Loucy (cell line): ENCODE results near the gene CACNG6.
"Not testable (repeated sequence)": the region's sequence is repeated elsewhere in the genome, so short reads cannot be mapped to it uniquely, and the experiment has no call there.

Experiments
- H2AFZ ChIP-seq: fragments of 200-600 bp; sonication (generic); 2 replicates; pipeline ENCODE4 v1.6.0; 2016; ENCODE audit warnings: antibody characterized with exemption, mild to moderate bottlenecking, low read length, moderate library complexity
- H3F3A ChIP-seq: fragments of 200-600 bp; 2 replicates; pipeline ENCODE4 v1.6.0; 2016; ENCODE audit warnings: antibody characterized with exemption, low read depth, mild to moderate bottlenecking
- H3K27me3 ChIP-seq: fragments of 200-600 bp; sonication (generic); 2 replicates; pipeline ENCODE4 v1.6.1; 2014; ENCODE audit warnings: low read length, mild to moderate bottlenecking; ENCODE audit not compliant: insufficient read depth, poor library complexity, severe bottlenecking
- H3K36me3 ChIP-seq: fragments of 200-600 bp; sonication (generic); 2 replicates; pipeline ENCODE4 v1.6.1; 2016; ENCODE audit warnings: low read length; ENCODE audit not compliant: insufficient read depth
- H3K4me1 ChIP-seq: fragments of 200-600 bp; sonication (generic); 2 replicates; pipeline ENCODE4 v1.5.1; 2014; ENCODE audit warnings: low read length, mild to moderate bottlenecking; ENCODE audit not compliant: insufficient read depth, poor library complexity, severe bottlenecking
- H3K4me2 ChIP-seq: fragments of 200-600 bp; sonication (generic); 2 replicates; pipeline ENCODE4 v1.6.0; 2014; ENCODE audit warnings: antibody characterized with exemption, low read length, low read depth, mild to moderate bottlenecking; ENCODE audit not compliant: poor library complexity, severe bottlenecking
- H3K4me3 ChIP-seq: fragments of 200-600 bp; sonication (generic); 2 replicates; pipeline ENCODE4 v1.5.1; 2014; ENCODE audit warnings: low read length, mild to moderate bottlenecking, mixed read lengths; ENCODE audit not compliant: poor library complexity, severe bottlenecking
- H3K79me2 ChIP-seq: fragments of 200-600 bp; sonication (generic); 2 replicates; pipeline ENCODE4 v1.6.1; 2014; ENCODE audit warnings: low read length; ENCODE audit not compliant: insufficient read depth
- H3K9ac ChIP-seq: fragments of 200-600 bp; sonication (generic); 2 replicates; pipeline ENCODE4 v1.6.0; 2014; ENCODE audit warnings: mild to moderate bottlenecking, low read depth, low read length, moderate library complexity; ENCODE audit not compliant: poor library complexity, severe bottlenecking
- H3K9me2 ChIP-seq: fragments of 200-600 bp; sonication (generic); replicated peaks from 2 replicates; pipeline ENCODE4 v1.6.1; 2016; ENCODE audit warnings: low read depth, low read length, mixed read lengths
- H3K9me3 ChIP-seq: fragments of 200-600 bp; sonication (generic); 2 replicates; pipeline ENCODE4 v1.6.1; 2014; ENCODE audit warnings: mild to moderate bottlenecking, antibody characterized with exemption, low read length, low read depth; ENCODE audit not compliant: insufficient read depth
- H4K20me1 ChIP-seq: fragments of 200-600 bp; sonication (generic); 2 replicates; pipeline ENCODE4 v1.6.0; 2014; ENCODE audit warnings: antibody characterized with exemption, low read length, mild to moderate bottlenecking; ENCODE audit not compliant: insufficient read depth, poor library complexity, severe bottlenecking
- EZH2phosphoT487 ChIP-seq: fragments of 200-600 bp; IDR thresholded peaks from 2 replicates; pipeline ENCODE4 v1.6.1; 2018; ENCODE audit warnings: antibody characterized with exemption, mild to moderate bottlenecking, moderate library complexity, borderline replicate concordance
- TF ChIP-seq, protein P1 (sequence below): fragments of 200-600 bp; sonication (generic); conservative IDR thresholded peaks from 2 replicates; pipeline ENCODE4 v1.5.1; 2014; ENCODE audit warnings: mild to moderate bottlenecking, antibody characterized with exemption, low read length

Gene CACNG6

DNA sequence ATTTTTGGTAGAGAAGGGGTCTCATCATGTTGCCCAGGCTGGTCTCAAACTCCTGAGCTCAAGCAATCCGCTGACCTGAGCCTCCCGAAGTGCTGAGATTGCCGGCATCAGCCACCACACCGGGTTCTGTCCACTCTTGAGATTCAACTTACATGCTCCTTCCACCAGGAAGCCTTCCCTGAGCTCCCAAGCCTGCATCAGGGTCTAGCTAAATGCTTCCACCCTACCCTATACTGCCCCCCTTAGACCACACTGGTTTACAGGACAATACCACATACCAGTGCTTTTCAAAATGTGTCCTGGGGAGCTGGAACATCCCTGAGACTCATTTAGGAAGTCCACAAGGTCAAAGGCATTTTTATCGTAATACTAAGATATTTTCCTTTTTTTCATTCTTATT is 43.8 kb upstream of the CACNG6 start:
- Histone ChIP-seq H3K79me2 (no peaks in the 10 kb centered on the region), H3K27me3 (no peaks in the 10 kb centered on the region)

GRCh38 chr19:53948611-53949010 is 42.8 kb upstream of the CACNG6 start:
- H3F3A ChIP-seq, H3K4me2 ChIP-seq, H3K79me2 ChIP-seq, H3K27me3 ChIP-seq, H2AFZ ChIP-seq, H3K9me3 ChIP-seq, H4K20me1 ChIP-seq, H3K36me3 ChIP-seq, H3K9ac ChIP-seq, H3K9me2 ChIP-seq, H3K4me1 ChIP-seq, H3K4me3 ChIP-seq: not testable (repeated sequence)

More for the DNA sequence above, 43.8 kb upstream of the CACNG6 start:
- H3K36me3 ChIP-seq, result no peaks in the 10 kb centered on the region
- no peak overlapping the region for H2AFZ ChIP-seq
- no peak overlapping the region for H3K4me2 ChIP-seq
- no peak overlapping the region for H3K4me3 ChIP-seq
- H4K20me1 ChIP-seq, result no peaks in the 10 kb centered on the region
- H3K4me1 ChIP-seq, result no peaks in the 10 kb centered on the region
- H3K9me3 ChIP-seq, result no peaks in the 10 kb centered on the region
- H3K9me2 ChIP-seq, result no peaks in the 10 kb centered on the region
- TF ChIP-seq, protein P1, sequence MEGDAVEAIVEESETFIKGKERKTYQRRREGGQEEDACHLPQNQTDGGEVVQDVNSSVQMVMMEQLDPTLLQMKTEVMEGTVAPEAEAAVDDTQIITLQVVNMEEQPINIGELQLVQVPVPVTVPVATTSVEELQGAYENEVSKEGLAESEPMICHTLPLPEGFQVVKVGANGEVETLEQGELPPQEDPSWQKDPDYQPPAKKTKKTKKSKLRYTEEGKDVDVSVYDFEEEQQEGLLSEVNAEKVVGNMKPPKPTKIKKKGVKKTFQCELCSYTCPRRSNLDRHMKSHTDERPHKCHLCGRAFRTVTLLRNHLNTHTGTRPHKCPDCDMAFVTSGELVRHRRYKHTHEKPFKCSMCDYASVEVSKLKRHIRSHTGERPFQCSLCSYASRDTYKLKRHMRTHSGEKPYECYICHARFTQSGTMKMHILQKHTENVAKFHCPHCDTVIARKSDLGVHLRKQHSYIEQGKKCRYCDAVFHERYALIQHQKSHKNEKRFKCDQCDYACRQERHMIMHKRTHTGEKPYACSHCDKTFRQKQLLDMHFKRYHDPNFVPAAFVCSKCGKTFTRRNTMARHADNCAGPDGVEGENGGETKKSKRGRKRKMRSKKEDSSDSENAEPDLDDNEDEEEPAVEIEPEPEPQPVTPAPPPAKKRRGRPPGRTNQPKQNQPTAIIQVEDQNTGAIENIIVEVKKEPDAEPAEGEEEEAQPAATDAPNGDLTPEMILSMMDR, result peak; percentile 41
- no peak for TF ChIP-seq EZH2phosphoT487
- no peaks in the 10 kb centered on the region for H3F3A ChIP-seq
- no peak overlapping the region for H3K9ac ChIP-seq

- Histone ChIP-seq H3K27me3 (no peaks in the 10 kb centered on the region), H3K36me3 (no peaks in the 10 kb centered on the region), H2AFZ (no peak overlapping the region), H3K4me1 (no peaks in the 10 kb centered on the region), H3K9me2 (no peaks in the 10 kb centered on the region), H4K20me1 (no peaks in the 10 kb centered on the region), H3K4me2 (no peak overlapping the region), H3K4me3 (no peak overlapping the region), H3K9me3 (no peaks in the 10 kb centered on the region), H3K79me2 (no peaks in the 10 kb centered on the region), H3F3A (no peaks in the 10 kb centered on the region), H3K9ac (no peak overlapping the region)
- no peak for TF ChIP-seq EZH2phosphoT487
- TF ChIP-seq, protein P1, result no peak
These were observed 40.0 kb upstream of the CACNG6 start for GRCh38 chr19:53951436-53951835.

DNA sequence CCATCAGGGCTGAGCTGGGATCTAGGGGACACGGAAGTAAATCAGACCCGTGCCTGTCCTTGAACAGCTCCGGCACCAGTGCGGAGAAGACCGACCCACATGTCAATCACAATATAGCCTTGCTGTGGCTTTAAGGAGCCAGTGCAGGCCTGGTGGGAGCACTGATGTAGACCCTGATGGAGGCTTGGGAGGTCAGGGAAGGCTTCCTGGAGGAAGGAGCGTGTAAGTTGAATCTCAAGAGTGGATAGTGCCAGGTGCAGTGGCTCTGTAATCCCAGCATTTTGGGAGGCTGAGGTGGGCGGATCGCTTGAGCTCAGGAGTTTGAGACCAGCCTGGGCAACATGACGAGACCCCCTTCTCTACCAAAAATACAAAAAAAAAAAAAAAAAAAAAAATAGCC is 39.5 kb upstream of the CACNG6 start:
- no peak overlapping the region for H2AFZ ChIP-seq
- H3K4me1 ChIP-seq, result no peaks in the 10 kb centered on the region
- no peaks in the 10 kb centered on the region for H3K9me2 ChIP-seq
- no peak overlapping the region for H3K9ac ChIP-seq
- H3K27me3 ChIP-seq, result no peaks in the 10 kb centered on the region
- H3K79me2 ChIP-seq, result no peaks in the 10 kb centered on the region
- no peaks in the 10 kb centered on the region for H4K20me1 ChIP-seq
- TF ChIP-seq EZH2phosphoT487, result no peak
- TF ChIP-seq, protein P1, result no peak
- H3F3A ChIP-seq, result no peaks in the 10 kb centered on the region
- H3K36me3 ChIP-seq, result no peaks in the 10 kb centered on the region
- H3K9me3 ChIP-seq, result no peaks in the 10 kb centered on the region
- H3K4me2 ChIP-seq, result no peak overlapping the region
- no peak overlapping the region for H3K4me3 ChIP-seq
